Ramos (cell line): ENCODE measurements around the gene ADAMTSL4.

Experiments
- in situ Hi-C: fragments of 300-500 bp; cut with MboI; formaldehyde crosslinking; loops from one replicate; pipeline ENCODE4 v1.14.3; 2022; ENCODE audit warnings: low sequenced_read_pairs; ENCODE audit not compliant: unreplicated experiment

The ADAMTSL4 gene

GRCh38 chr1:150548632-150549495 lies at the start of gene ADAMTSL4:
TSS of gene ADAMTSL4 (plus strand) at chr1:150549408. CDS start at chr1:150552289, 2,881 bp downstream.
- in situ Hi-C loops: no loop called here

- in situ Hi-C loops: no loop called here
These were observed 43.8 kb upstream of the ADAMTSL4 start for GRCh38 chr1:150505431-150505830.

- in situ Hi-C loops: no loop called here
These were observed 41.0 kb upstream of the ADAMTSL4 start, which contains the start of gene ECM1 for GRCh38 chr1:150507912-150508864. TSS of gene ECM1 (plus strand) at chr1:150508109. CDS start at chr1:150508210, 101 bp downstream.

- in situ Hi-C loops: no loop called here
These were observed 40.2 kb upstream of the ADAMTSL4 start for GRCh38 chr1:150508982-150509381.

GRCh38 chr1:150511551-150511950 lies 37.7 kb upstream of the ADAMTSL4 start:
- in situ Hi-C loops: no loop called here

- in situ Hi-C loops: no loop called here
These were observed 37.1 kb upstream of the ADAMTSL4 start for GRCh38 chr1:150511985-150512660.

GRCh38 chr1:150512846-150513245 lies 36.4 kb upstream of the ADAMTSL4 start:
- in situ Hi-C loops: no loop called here

GRCh38 chr1:150513351-150513791 lies 35.8 kb upstream of the ADAMTSL4 start:
- in situ Hi-C loops: no loop called here

GRCh38 chr1:150514260-150514659 lies 34.9 kb upstream of the ADAMTSL4 start:
- in situ Hi-C loops: no loop called here

- in situ Hi-C loops: no loop called here
These were observed 34.3 kb upstream of the ADAMTSL4 start for GRCh38 chr1:150514913-150515327.

GRCh38 chr1:150515328-150516049 lies 33.7 kb upstream of the ADAMTSL4 start, which contains the start of gene FALEC:
TSS of gene FALEC (plus strand) at chr1:150515752.
- in situ Hi-C loops: no loop called here

GRCh38 chr1:150516050-150516591 lies 33.1 kb upstream of the ADAMTSL4 start:
- in situ Hi-C loops: no loop called here

GRCh38 chr1:150516616-150517015 lies 32.6 kb upstream of the ADAMTSL4 start:
- in situ Hi-C loops: no loop called here

GRCh38 chr1:150521196-150521968 lies 27.8 kb upstream of the ADAMTSL4 start:
- in situ Hi-C loops: no loop called here

GRCh38 chr1:150525348-150525747 lies 23.9 kb upstream of the ADAMTSL4 start:
- in situ Hi-C loops: no loop called here

- in situ Hi-C loops: no loop called here
These were observed 21.0 kb upstream of the ADAMTSL4 start for GRCh38 chr1:150528196-150528595.

GRCh38 chr1:150529017-150529416 lies 20.2 kb upstream of the ADAMTSL4 start:
- in situ Hi-C loops: no loop called here

GRCh38 chr1:150530491-150531159 lies 18.6 kb upstream of the ADAMTSL4 start:
- in situ Hi-C loops: loop anchor here (5.0 kb wide), 1 partner anchor 68 kb away; no protein-coding TSS in a partner anchor
